Activated naive CD8-positive, alpha-beta T cell treated with anti-CD3 and anti-CD28 coated beads for 36 hours (primary cell): ENCODE results near the gene HOXA4. TPM values are rescaled to one million over a fixed set of nuclear protein-coding genes. Genes with fewer than 3 reads are reported as not detected.

Source experiments
- DNase-seq: peaks from one replicate; pipeline ENCODE4 v3.0.0; 2021
- H3K27ac Mint-ChIP-seq: one replicate; pipeline ENCODE4 v1.8.0; 2022; ENCODE audit warnings: mild to moderate bottlenecking, moderate library complexity, mixed read lengths
- H3K27me3 Mint-ChIP-seq: one replicate; pipeline ENCODE4 v1.8.0; 2022; ENCODE audit warnings: mild to moderate bottlenecking, mixed read lengths
- H3K36me3 Mint-ChIP-seq: one replicate; pipeline ENCODE4 v1.8.0; 2021; ENCODE audit warnings: mild to moderate bottlenecking, mixed read lengths
- H3K4me1 Mint-ChIP-seq: one replicate; pipeline ENCODE4 v1.8.0; 2021; ENCODE audit warnings: mixed read lengths
- H3K4me3 Mint-ChIP-seq: one replicate; pipeline ENCODE4 v1.8.0; 2022; ENCODE audit warnings: mild to moderate bottlenecking, moderate library complexity, mixed read lengths
- H3K9me3 Mint-ChIP-seq: one replicate; pipeline ENCODE4 v1.8.0; 2022; ENCODE audit warnings: mixed read lengths
- total RNA-seq, 2 experiments: library from RNA; stranded (reverse); gene quantifications; one replicate each; pipeline ENCODE4 v1.2.3, GENCODE V29; 2021

HOXA4 gene
- total RNA-seq, 2 experiments from 2014 or later = not detected

- H3K27me3 Mint-ChIP-seq = peaks cover 70% of the 10 kb centered on the region
- no peaks in the 10 kb centered on the region for H3K9me3 Mint-ChIP-seq
- no peak for DNase-seq
- peaks cover 1% of the 10 kb centered on the region for H3K36me3 Mint-ChIP-seq
- H3K4me1 Mint-ChIP-seq = peaks cover 11% of the 10 kb centered on the region
- no peak overlapping the region for H3K27ac Mint-ChIP-seq
- H3K4me3 Mint-ChIP-seq = no peak overlapping the region
Observed at GRCh38 chr7:27139334-27140125, 9.0 kb upstream of the HOXA4 start.

GRCh38 chr7:27138985-27139333, 8.4 kb upstream of the HOXA4 start:
- H3K9me3 Mint-ChIP-seq = no peaks in the 10 kb centered on the region
- H3K4me3 Mint-ChIP-seq = no peak overlapping the region
- DNase-seq = no peak
- peaks cover 17% of the 10 kb centered on the region for H3K4me1 Mint-ChIP-seq
- H3K36me3 Mint-ChIP-seq = peaks cover 1% of the 10 kb centered on the region
- no peak overlapping the region for H3K27ac Mint-ChIP-seq
- H3K27me3 Mint-ChIP-seq = peaks cover 70% of the 10 kb centered on the region

GRCh38 chr7:27138472-27138871, 7.9 kb upstream of the HOXA4 start:
- peaks cover 73% of the 10 kb centered on the region for H3K27me3 Mint-ChIP-seq
- H3K9me3 Mint-ChIP-seq = no peaks in the 10 kb centered on the region

GRCh38 chr7:27137640-27138315, 7.2 kb upstream of the HOXA4 start:
- peaks cover 20% of the 10 kb centered on the region for H3K4me1 Mint-ChIP-seq
- no peak overlapping the region for H3K27ac Mint-ChIP-seq
- no peak overlapping the region for H3K4me3 Mint-ChIP-seq
- DNase-seq = no peak
- no peaks in the 10 kb centered on the region for H3K9me3 Mint-ChIP-seq
- H3K27me3 Mint-ChIP-seq = peaks cover 76% of the 10 kb centered on the region
- H3K36me3 Mint-ChIP-seq = peaks cover 1% of the 10 kb centered on the region

More at GRCh38 chr7:27138472-27138871, 7.9 kb upstream of the HOXA4 start:
- Mint-ChIP-seq H3K27ac (no peak overlapping the region), H3K4me3 (no peak overlapping the region), H3K36me3 (peaks cover 1% of the 10 kb centered on the region), H3K4me1 (peaks cover 20% of the 10 kb centered on the region)
- no peak for DNase-seq

- Mint-ChIP-seq H3K4me3 (no peak overlapping the region), H3K27me3 (peaks cover 79% of the 10 kb centered on the region), H3K9me3 (no peaks in the 10 kb centered on the region), H3K27ac (no peak overlapping the region), H3K36me3 (no peaks in the 10 kb centered on the region), H3K4me1 (peaks cover 20% of the 10 kb centered on the region)
- no peak for DNase-seq
Observed at GRCh38 chr7:27134392-27134791, 3.8 kb upstream of the HOXA4 start.

- no peak overlapping the region for H3K27ac Mint-ChIP-seq
- H3K9me3 Mint-ChIP-seq = no peaks in the 10 kb centered on the region
- DNase-seq = no peak
- H3K4me1 Mint-ChIP-seq = peaks cover 20% of the 10 kb centered on the region
- H3K4me3 Mint-ChIP-seq = no peak overlapping the region
- peaks cover 82% of the 10 kb centered on the region for H3K27me3 Mint-ChIP-seq
- no peaks in the 10 kb centered on the region for H3K36me3 Mint-ChIP-seq
Observed at GRCh38 chr7:27133409-27134231, 3.1 kb upstream of the HOXA4 start.

GRCh38 chr7:27132978-27133377, 2.4 kb upstream of the HOXA4 start:
- H3K4me3 Mint-ChIP-seq = no peak overlapping the region
- DNase-seq = no peak
- no peaks in the 10 kb centered on the region for H3K9me3 Mint-ChIP-seq
- H3K27ac Mint-ChIP-seq = no peak overlapping the region
- peaks cover 20% of the 10 kb centered on the region for H3K4me1 Mint-ChIP-seq
- H3K27me3 Mint-ChIP-seq = peaks cover 77% of the 10 kb centered on the region
- no peaks in the 10 kb centered on the region for H3K36me3 Mint-ChIP-seq

- H3K27ac Mint-ChIP-seq = no peak overlapping the region
- DNase-seq = no peak
- H3K36me3 Mint-ChIP-seq = no peaks in the 10 kb centered on the region
- H3K4me3 Mint-ChIP-seq = no peak overlapping the region
- H3K4me1 Mint-ChIP-seq = peaks cover 18% of the 10 kb centered on the region
- H3K27me3 Mint-ChIP-seq = peaks cover 77% of the 10 kb centered on the region
- no peaks in the 10 kb centered on the region for H3K9me3 Mint-ChIP-seq
Observed at GRCh38 chr7:27132214-27132613, 1.7 kb upstream of the HOXA4 start.

- H3K27me3 Mint-ChIP-seq = peaks cover 72% of the 10 kb centered on the region
- DNase-seq = no peak
- peaks cover 16% of the 10 kb centered on the region for H3K4me1 Mint-ChIP-seq
- no peaks in the 10 kb centered on the region for H3K36me3 Mint-ChIP-seq
- no peak overlapping the region for H3K27ac Mint-ChIP-seq
- H3K9me3 Mint-ChIP-seq = no peaks in the 10 kb centered on the region
- peak overlapping the region; percentile 60 for H3K4me3 Mint-ChIP-seq
Observed at GRCh38 chr7:27131390-27131819, 848 bp upstream of the HOXA4 start.

- H3K4me3 Mint-ChIP-seq = no peak overlapping the region
- H3K27ac Mint-ChIP-seq = no peak overlapping the region
- H3K9me3 Mint-ChIP-seq = no peaks in the 10 kb centered on the region
- H3K4me1 Mint-ChIP-seq = peaks cover 12% of the 10 kb centered on the region
- H3K36me3 Mint-ChIP-seq = no peaks in the 10 kb centered on the region
- no peak for DNase-seq
- H3K27me3 Mint-ChIP-seq = peaks cover 63% of the 10 kb centered on the region
Observed at GRCh38 chr7:27129729-27130539, 623 bp downstream of the HOXA4 start.

GRCh38 chr7:27128776-27129728, 1.5 kb downstream of the HOXA4 start:
- H3K27ac Mint-ChIP-seq = no peak overlapping the region
- no peaks in the 10 kb centered on the region for H3K9me3 Mint-ChIP-seq
- peaks cover 4% of the 10 kb centered on the region for H3K4me1 Mint-ChIP-seq
- peaks cover 54% of the 10 kb centered on the region for H3K27me3 Mint-ChIP-seq
- no peak overlapping the region for H3K4me3 Mint-ChIP-seq
- DNase-seq = no peak
- H3K36me3 Mint-ChIP-seq = no peaks in the 10 kb centered on the region

- no peak for DNase-seq
- Mint-ChIP-seq H3K27ac (no peak overlapping the region), H3K9me3 (no peaks in the 10 kb centered on the region), H3K4me3 (no peak overlapping the region), H3K36me3 (no peaks in the 10 kb centered on the region), H3K27me3 (peaks cover 44% of the 10 kb centered on the region), H3K4me1 (no peaks in the 10 kb centered on the region)
Observed at GRCh38 chr7:27128034-27128433, 2.5 kb downstream of the HOXA4 start.

- Mint-ChIP-seq H3K27me3 (peaks cover 34% of the 10 kb centered on the region), H3K4me1 (no peaks in the 10 kb centered on the region), H3K9me3 (no peaks in the 10 kb centered on the region)
Observed at GRCh38 chr7:27126596-27127327, 3.8 kb downstream of the HOXA4 start.

More at GRCh38 chr7:27126596-27127327, 3.8 kb downstream of the HOXA4 start:
- no peak for DNase-seq
- Mint-ChIP-seq H3K27ac (no peak overlapping the region), H3K36me3 (no peaks in the 10 kb centered on the region), H3K4me3 (no peak overlapping the region)
